H9 (cell line): ENCODE results near the gene PTPRN2. TPM values are rescaled to one million over a fixed set of nuclear protein-coding genes. Genes with fewer than 3 reads are reported as not detected.

ENCODE experiments used
- DNase-seq: peaks from one replicate; pipeline ENCODE4 v3.0.0-alpha.2; 2017
- H2AFZ ChIP-seq: one replicate; pipeline ENCODE4 v1.6.1; 2013; ENCODE audit warnings: mild to moderate bottlenecking, low read length, control low read depth, moderate library complexity
- H2AK5ac ChIP-seq: 2 replicates; pipeline ENCODE4 v1.6.1; 2013; ENCODE audit warnings: low read length, control low read depth, mixed read lengths; ENCODE audit not compliant: insufficient read length
- H2BK120ac ChIP-seq: one replicate; pipeline ENCODE4 v1.6.1; 2013; ENCODE audit warnings: low read depth, mild to moderate bottlenecking, low read length, control low read depth, inconsistent platforms; ENCODE audit not compliant: poor library complexity, severe bottlenecking
- H2BK12ac ChIP-seq: 2 replicates; pipeline ENCODE4 v1.6.1; 2013; ENCODE audit warnings: low read length, control low read depth, mixed read lengths, low read depth; ENCODE audit not compliant: insufficient read length
- H2BK15ac ChIP-seq: 2 replicates; pipeline ENCODE4 v1.6.1; 2013; ENCODE audit warnings: low read depth, low read length, control low read depth
- H2BK20ac ChIP-seq: one replicate; pipeline ENCODE4 v1.6.1; 2013; ENCODE audit warnings: low read depth, mild to moderate bottlenecking, low read length, control low read depth, inconsistent platforms; ENCODE audit not compliant: poor library complexity, severe bottlenecking
- H2BK5ac ChIP-seq: 2 replicates; pipeline ENCODE4 v1.6.1; 2013; ENCODE audit warnings: low read length, control low read depth, mixed read lengths; ENCODE audit not compliant: insufficient read length
- H3K14ac ChIP-seq: 2 replicates; pipeline ENCODE4 v1.6.1; 2013; ENCODE audit warnings: low read length, control low read depth; ENCODE audit not compliant: insufficient read depth
- H3K18ac ChIP-seq: 2 replicates; pipeline ENCODE4 v1.6.1; 2013; ENCODE audit warnings: low read depth, mild to moderate bottlenecking, mixed read lengths, low read length, control low read depth; ENCODE audit not compliant: insufficient read length
- H3K23ac ChIP-seq: 2 replicates; pipeline ENCODE4 v1.6.1; 2013; ENCODE audit warnings: low read length, control low read depth, mixed read lengths, low read depth; ENCODE audit not compliant: insufficient read length
- H3K23me2 ChIP-seq: 2 replicates; pipeline ENCODE4 v1.6.1; 2013; ENCODE audit warnings: low read depth, mild to moderate bottlenecking, mixed read lengths, low read length, control low read depth; ENCODE audit not compliant: insufficient read length, poor library complexity, severe bottlenecking
- H3K27ac ChIP-seq: 2 replicates; pipeline ENCODE4 v1.5.1; 2013; ENCODE audit warnings: low read length, control low read depth, mixed read lengths, low read depth; ENCODE audit not compliant: insufficient read length
- H3K27me3 ChIP-seq: 2 replicates; pipeline ENCODE4 v1.6.1; 2013; ENCODE audit warnings: low read length, control low read depth, inconsistent platforms; ENCODE audit not compliant: insufficient read depth
- H3K4ac ChIP-seq: 2 replicates; pipeline ENCODE4 v1.6.1; 2013; ENCODE audit warnings: low read depth, mild to moderate bottlenecking, control low read depth, inconsistent platforms, low read length, moderate library complexity
- H3K4me1 ChIP-seq: 2 replicates; pipeline ENCODE4 v1.6.1; 2013; ENCODE audit warnings: low read length, control low read depth, inconsistent platforms; ENCODE audit not compliant: insufficient read depth
- H3K4me2 ChIP-seq: 2 replicates; pipeline ENCODE4 v1.6.1; 2013; ENCODE audit warnings: low read length, control low read depth, mixed read lengths; ENCODE audit not compliant: insufficient read length, insufficient read depth
- H3K56ac ChIP-seq: 2 replicates; pipeline ENCODE4 v1.6.1; 2013; ENCODE audit warnings: low read depth, mild to moderate bottlenecking, mixed read lengths, low read length, control low read depth; ENCODE audit not compliant: insufficient read length
- H3K79me1 ChIP-seq: 2 replicates; pipeline ENCODE4 v1.6.1; 2013; ENCODE audit warnings: low read depth, mild to moderate bottlenecking, moderate library complexity, low read length, control low read depth, inconsistent platforms; ENCODE audit not compliant: insufficient read depth, poor library complexity, severe bottlenecking
- H3K79me2 ChIP-seq: 2 replicates; pipeline ENCODE4 v1.6.1; 2013; ENCODE audit warnings: low read length, control low read depth, inconsistent platforms; ENCODE audit not compliant: insufficient read depth
- H3K9ac ChIP-seq: 2 replicates; pipeline ENCODE4 v1.6.1; 2013; ENCODE audit warnings: low read length, control low read depth, mixed read lengths; ENCODE audit not compliant: insufficient read length; ENCODE audit errors: extremely low read depth
- H3K9me3 ChIP-seq: one replicate; pipeline ENCODE4 v1.6.1; 2013; ENCODE audit warnings: low read depth, low read length, inconsistent platforms; ENCODE audit not compliant: control insufficient read depth
- H3T11ph ChIP-seq: one replicate; pipeline ENCODE4 v1.6.1; 2013; ENCODE audit warnings: mild to moderate bottlenecking, low read length, control low read depth, inconsistent platforms
- H4K20me1 ChIP-seq: one replicate; pipeline ENCODE4 v1.6.1; 2013; ENCODE audit not compliant: control insufficient read depth, insufficient read length, insufficient read depth
- H4K5ac ChIP-seq: 2 replicates; pipeline ENCODE4 v1.6.1; 2013; ENCODE audit warnings: low read depth, mild to moderate bottlenecking, mixed read lengths, low read length, control low read depth; ENCODE audit not compliant: insufficient read length
- H4K8ac ChIP-seq: replicated peaks from 2 replicates; pipeline ENCODE4 v1.6.1; 2013; ENCODE audit warnings: low read length, control low read depth, mixed read lengths, low read depth; ENCODE audit not compliant: insufficient read length
- H4K91ac ChIP-seq: 2 replicates; pipeline ENCODE4 v1.6.1; 2013; ENCODE audit warnings: low read depth, mild to moderate bottlenecking, moderate library complexity, mixed read lengths, low read length, control low read depth; ENCODE audit not compliant: insufficient read length
- H3K27ac Mint-ChIP-seq, 3 experiments: 2 replicates in 2 of 3; 3 replicates in 1 of 3; pipeline ENCODE4 v1.8.0; 2020 to 2021; ENCODE audit warnings: mixed read lengths in 3 of 3, mild to moderate bottlenecking in 1 of 3, moderate library complexity in 1 of 3
- H3K27me3 Mint-ChIP-seq: 2 replicates; pipeline ENCODE4 v1.8.0; 2021; ENCODE audit warnings: low read depth, mild to moderate bottlenecking, moderate library complexity, mixed read lengths
- H3K36me3 Mint-ChIP-seq, 3 experiments: 2 replicates in 2 of 3; 3 replicates in 1 of 3; pipeline ENCODE4 v1.8.0; 2020 to 2021; ENCODE audit warnings: low read depth in 3 of 3, mixed read lengths in 3 of 3; ENCODE audit not compliant: insufficient read depth in 1 of 3
- H3K4me1 Mint-ChIP-seq, 2 experiments: 2 replicates each; pipeline ENCODE4 v1.8.0; 2020; ENCODE audit warnings: mixed read lengths in 2 of 2
- H3K4me3 Mint-ChIP-seq, 2 experiments: 2 replicates in 1 of 2; 3 replicates in 1 of 2; pipeline ENCODE4 v1.8.0; 2020 to 2021; ENCODE audit warnings: mild to moderate bottlenecking in 2 of 2, mixed read lengths in 2 of 2, moderate library complexity in 1 of 2
- H3K9me3 Mint-ChIP-seq, 2 experiments: 2 replicates in 1 of 2; 3 replicates in 1 of 2; pipeline ENCODE4 v1.8.0; 2020; ENCODE audit warnings: mild to moderate bottlenecking in 2 of 2, mixed read lengths in 2 of 2, moderate library complexity in 1 of 2
- CTCF ChIP-seq: fragments of 200-600 bp; sonication (generic); conservative IDR thresholded peaks from 3 replicates; pipeline ENCODE4 v1.8.0; 2021; ENCODE audit warnings: antibody characterized with exemption, mild to moderate bottlenecking
- WGBS: extraction: QIAGEN DNeasy Blood & Tissue Kit; methylation state at CpG from one replicate; pipeline ENCODE4 v1.1.7; 2013; ENCODE audit warnings: missing lambda C conversion rate, low lambda C conversion rate, mixed read lengths; ENCODE audit not compliant: insufficient read length; ENCODE audit errors: extremely low coverage; 5-methylcytosine and 5-hydroxymethylcytosine counted together
- total RNA-seq: library from RNA; stranded (reverse); gene quantifications from 2 replicates; pipeline ENCODE4 v1.2.1, GENCODE V29; 2021

PTPRN2 gene
- total RNA-seq, 1 experiment from 2014 or later, result 5.2 TPM

DNA sequence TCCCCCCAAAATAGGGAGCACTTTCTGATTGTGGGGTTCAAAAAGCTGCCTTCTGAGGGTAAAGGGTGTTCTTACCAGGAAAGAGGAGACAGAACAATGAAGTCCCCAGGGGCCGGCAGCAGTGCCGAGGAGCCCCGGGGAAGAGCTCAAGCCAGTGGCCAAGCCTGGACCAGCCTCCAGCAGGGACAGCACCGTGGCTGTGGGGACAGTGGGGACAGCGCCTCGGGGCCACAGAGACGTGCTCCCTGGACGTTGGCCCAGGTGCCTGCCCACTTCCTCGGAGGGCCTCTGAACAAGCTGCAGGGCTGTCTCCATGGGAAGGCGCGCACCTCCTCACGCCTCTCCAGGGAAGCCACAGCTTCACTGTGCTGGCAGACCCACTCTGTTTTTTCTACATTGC, 312.6 kb downstream of the PTPRN2 start:
- no peak overlapping the region for H4K8ac ChIP-seq
- H2BK5ac ChIP-seq, result no peak overlapping the region
- H2AFZ ChIP-seq, result no peak overlapping the region
- no peak overlapping the region for H4K91ac ChIP-seq
- Mint-ChIP-seq H3K36me3 (peaks cover 5 to 16% (median 6%) of the 10 kb centered on the region in 3 experiments; a peak in 6 of 7 replicates), H3K4me1 (peaks cover 23 to 26% of the 10 kb centered on the region in 2 experiments), H3K9me3 (peaks cover 19 to 22% of the 10 kb centered on the region in 2 experiments), H3K27me3 (0 out of 2 replicates have a peak, but pooled peaks cover 3% of the 10 kb centered on the region), H3K27ac (peak overlapping the region in 1 of 3 experiments; percentile 53; a peak in 1 of 7 replicates), H3K4me3 (no peak overlapping the region)
- no peaks in the 10 kb centered on the region for H3K27me3 ChIP-seq
- H4K5ac ChIP-seq, result no peak overlapping the region
- H3K9ac ChIP-seq, result no peak overlapping the region
- H3K79me2 ChIP-seq, result no peaks in the 10 kb centered on the region
- no peak overlapping the region for H2BK15ac ChIP-seq
- no peaks in the 10 kb centered on the region for H4K20me1 ChIP-seq
- H2AK5ac ChIP-seq, result no peak overlapping the region
- H3K4me1 ChIP-seq, result no peaks in the 10 kb centered on the region; the same call in 1 of the 2 replicates
- no peak overlapping the region for H2BK120ac ChIP-seq
- H3K4me2 ChIP-seq, result no peak overlapping the region
- H3K9me3 ChIP-seq, result no peaks in the 10 kb centered on the region
- TF ChIP-seq CTCF, result no peak
- H3T11ph ChIP-seq, result no peak overlapping the region
- H3K23ac ChIP-seq, result no peak overlapping the region
- no peaks in the 10 kb centered on the region for H3K79me1 ChIP-seq
- H3K23me2 ChIP-seq, result no peaks in the 10 kb centered on the region
- H2BK12ac ChIP-seq, result no peak overlapping the region
- H3K18ac ChIP-seq, result no peak overlapping the region
- H2BK20ac ChIP-seq, result no peak overlapping the region
- H3K4ac ChIP-seq, result no peak overlapping the region
- no CpG with 5 or more reads among the region's 12 CpGs for WGBS
- DNase-seq, result peak; percentile 25
- no peak overlapping the region for H3K56ac ChIP-seq
- H3K27ac ChIP-seq, result no peak overlapping the region
- no peak overlapping the region for H3K14ac ChIP-seq
